HL-60 (cell line): Measurements from ENCODE around the gene KDELR1.

Experiments
- POLR2AphosphoS5 ChIP-seq: IDR thresholded peaks from 2 replicates; pipeline ENCODE4 v1.6.1; 2012; ENCODE audit warnings: low read depth
- TF ChIP-seq, protein P1 (sequence below): IDR thresholded peaks from one replicate; pipeline ENCODE4 v1.5.1; 2011; ENCODE audit warnings: low read length, control low read depth, inconsistent platforms; ENCODE audit not compliant: insufficient read depth
- TF ChIP-seq, protein P2 (sequence below): IDR thresholded peaks from 2 replicates; pipeline ENCODE4 v1.6.1; 2012; ENCODE audit warnings: low read depth; ENCODE audit not compliant: insufficient replicate concordance

DNA sequence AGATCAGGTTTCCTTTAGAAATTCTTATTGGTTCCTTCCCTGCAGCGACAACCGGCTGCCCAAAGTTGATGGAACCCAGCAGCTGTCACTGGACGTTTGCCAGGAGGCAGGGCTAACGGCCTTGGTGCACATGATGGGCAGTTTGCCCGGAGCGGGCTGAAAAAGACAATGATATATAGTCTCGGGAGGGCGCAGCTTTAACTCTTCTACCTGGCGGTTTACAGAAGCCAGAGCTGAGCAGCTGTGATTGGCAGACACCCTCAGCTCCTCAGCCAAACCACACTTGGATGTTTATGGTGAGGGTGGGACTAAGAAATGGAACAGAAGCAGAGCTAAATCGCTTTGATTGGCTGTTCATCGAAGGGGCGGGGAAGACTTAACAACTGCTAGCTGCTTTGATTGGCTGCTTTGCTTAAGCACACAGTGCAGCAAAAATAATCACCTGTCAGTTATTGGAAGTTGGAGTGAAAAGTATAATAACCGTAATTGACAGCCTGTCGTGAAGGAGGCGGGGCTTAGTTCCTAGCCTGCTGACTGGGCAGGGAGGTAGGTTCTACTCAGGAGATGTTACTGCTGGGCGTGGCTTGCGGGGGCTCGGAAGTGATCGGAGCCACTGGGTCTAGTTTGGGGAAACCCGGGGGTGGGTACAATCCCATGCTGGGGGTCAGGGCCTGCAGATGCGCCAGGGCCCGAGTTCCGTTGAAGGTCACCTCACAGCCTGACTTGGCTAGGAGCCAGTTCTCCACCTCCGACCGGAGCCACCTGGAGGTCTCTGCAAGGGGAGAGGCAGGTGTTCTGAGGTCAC, 58.5 kb downstream of the KDELR1 start:
- TF ChIP-seq, protein P1, sequence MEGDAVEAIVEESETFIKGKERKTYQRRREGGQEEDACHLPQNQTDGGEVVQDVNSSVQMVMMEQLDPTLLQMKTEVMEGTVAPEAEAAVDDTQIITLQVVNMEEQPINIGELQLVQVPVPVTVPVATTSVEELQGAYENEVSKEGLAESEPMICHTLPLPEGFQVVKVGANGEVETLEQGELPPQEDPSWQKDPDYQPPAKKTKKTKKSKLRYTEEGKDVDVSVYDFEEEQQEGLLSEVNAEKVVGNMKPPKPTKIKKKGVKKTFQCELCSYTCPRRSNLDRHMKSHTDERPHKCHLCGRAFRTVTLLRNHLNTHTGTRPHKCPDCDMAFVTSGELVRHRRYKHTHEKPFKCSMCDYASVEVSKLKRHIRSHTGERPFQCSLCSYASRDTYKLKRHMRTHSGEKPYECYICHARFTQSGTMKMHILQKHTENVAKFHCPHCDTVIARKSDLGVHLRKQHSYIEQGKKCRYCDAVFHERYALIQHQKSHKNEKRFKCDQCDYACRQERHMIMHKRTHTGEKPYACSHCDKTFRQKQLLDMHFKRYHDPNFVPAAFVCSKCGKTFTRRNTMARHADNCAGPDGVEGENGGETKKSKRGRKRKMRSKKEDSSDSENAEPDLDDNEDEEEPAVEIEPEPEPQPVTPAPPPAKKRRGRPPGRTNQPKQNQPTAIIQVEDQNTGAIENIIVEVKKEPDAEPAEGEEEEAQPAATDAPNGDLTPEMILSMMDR, result no peak
- no peak; the same call in 1 of the 2 replicates for TF ChIP-seq POLR2AphosphoS5
- TF ChIP-seq, protein P2, sequence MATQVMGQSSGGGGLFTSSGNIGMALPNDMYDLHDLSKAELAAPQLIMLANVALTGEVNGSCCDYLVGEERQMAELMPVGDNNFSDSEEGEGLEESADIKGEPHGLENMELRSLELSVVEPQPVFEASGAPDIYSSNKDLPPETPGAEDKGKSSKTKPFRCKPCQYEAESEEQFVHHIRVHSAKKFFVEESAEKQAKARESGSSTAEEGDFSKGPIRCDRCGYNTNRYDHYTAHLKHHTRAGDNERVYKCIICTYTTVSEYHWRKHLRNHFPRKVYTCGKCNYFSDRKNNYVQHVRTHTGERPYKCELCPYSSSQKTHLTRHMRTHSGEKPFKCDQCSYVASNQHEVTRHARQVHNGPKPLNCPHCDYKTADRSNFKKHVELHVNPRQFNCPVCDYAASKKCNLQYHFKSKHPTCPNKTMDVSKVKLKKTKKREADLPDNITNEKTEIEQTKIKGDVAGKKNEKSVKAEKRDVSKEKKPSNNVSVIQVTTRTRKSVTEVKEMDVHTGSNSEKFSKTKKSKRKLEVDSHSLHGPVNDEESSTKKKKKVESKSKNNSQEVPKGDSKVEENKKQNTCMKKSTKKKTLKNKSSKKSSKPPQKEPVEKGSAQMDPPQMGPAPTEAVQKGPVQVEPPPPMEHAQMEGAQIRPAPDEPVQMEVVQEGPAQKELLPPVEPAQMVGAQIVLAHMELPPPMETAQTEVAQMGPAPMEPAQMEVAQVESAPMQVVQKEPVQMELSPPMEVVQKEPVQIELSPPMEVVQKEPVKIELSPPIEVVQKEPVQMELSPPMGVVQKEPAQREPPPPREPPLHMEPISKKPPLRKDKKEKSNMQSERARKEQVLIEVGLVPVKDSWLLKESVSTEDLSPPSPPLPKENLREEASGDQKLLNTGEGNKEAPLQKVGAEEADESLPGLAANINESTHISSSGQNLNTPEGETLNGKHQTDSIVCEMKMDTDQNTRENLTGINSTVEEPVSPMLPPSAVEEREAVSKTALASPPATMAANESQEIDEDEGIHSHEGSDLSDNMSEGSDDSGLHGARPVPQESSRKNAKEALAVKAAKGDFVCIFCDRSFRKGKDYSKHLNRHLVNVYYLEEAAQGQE, result no peak
